Fibroblast of skin of left biceps (primary cell): ENCODE measurements around the gene PVALEF.

Experiments used
- DNase-seq, 2 experiments: peaks; one replicate each; pipeline ENCODE4 v3.0.0-alpha.2; 2013; ENCODE audit warnings: low read depth in 2 of 2

PVALEF gene

GRCh38 chr17:81165246-81166032 lies at the start of gene PVALEF:
TSS of gene PVALEF (plus strand) at chr17:81165507. CDS start at chr17:81181227, 15,720 bp downstream.
- DNase-seq, result no peak

DNA sequence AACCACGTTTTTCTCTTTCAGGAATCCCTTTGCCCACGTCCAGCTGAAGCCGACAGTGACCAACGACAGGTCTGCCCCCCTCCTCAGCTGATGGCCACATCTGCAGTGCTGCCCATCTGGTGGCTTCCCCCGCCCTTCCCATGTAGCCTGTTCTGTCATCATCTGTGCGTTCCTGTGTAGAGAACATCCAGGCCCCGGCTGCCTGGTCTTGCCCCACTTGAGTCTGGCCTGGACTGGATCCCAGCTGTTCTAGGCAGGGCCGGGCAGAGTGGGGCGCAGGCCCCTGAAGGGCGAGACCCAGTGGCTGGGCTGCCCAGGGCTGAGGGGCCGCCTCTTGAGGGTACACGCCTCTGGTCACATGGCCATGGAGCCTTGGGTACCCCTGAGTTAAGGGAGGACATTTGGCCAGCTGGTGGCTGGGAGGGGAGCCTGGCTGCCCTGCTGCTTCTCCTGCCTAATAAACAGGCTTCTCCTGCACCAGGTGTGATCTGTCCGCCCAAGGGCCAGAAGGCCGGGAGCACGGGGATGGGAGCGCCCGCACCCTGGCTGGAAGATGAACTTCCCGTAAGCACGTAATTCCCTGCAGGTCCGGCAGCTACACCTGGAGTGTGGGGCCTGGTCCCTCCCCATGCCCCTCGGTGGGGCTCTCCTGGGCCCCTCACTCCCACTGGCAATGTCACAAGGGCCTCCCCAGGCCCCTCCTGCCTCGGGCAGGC lies 49.4 kb upstream of the PVALEF start:
- no peak for DNase-seq

- DNase-seq, result no peak
Measured at GRCh38 chr17:81116704-81117103, 48.6 kb upstream of the PVALEF start.

GRCh38 chr17:81117672-81118198 lies 47.6 kb upstream of the PVALEF start:
- no peak for DNase-seq

DNA sequence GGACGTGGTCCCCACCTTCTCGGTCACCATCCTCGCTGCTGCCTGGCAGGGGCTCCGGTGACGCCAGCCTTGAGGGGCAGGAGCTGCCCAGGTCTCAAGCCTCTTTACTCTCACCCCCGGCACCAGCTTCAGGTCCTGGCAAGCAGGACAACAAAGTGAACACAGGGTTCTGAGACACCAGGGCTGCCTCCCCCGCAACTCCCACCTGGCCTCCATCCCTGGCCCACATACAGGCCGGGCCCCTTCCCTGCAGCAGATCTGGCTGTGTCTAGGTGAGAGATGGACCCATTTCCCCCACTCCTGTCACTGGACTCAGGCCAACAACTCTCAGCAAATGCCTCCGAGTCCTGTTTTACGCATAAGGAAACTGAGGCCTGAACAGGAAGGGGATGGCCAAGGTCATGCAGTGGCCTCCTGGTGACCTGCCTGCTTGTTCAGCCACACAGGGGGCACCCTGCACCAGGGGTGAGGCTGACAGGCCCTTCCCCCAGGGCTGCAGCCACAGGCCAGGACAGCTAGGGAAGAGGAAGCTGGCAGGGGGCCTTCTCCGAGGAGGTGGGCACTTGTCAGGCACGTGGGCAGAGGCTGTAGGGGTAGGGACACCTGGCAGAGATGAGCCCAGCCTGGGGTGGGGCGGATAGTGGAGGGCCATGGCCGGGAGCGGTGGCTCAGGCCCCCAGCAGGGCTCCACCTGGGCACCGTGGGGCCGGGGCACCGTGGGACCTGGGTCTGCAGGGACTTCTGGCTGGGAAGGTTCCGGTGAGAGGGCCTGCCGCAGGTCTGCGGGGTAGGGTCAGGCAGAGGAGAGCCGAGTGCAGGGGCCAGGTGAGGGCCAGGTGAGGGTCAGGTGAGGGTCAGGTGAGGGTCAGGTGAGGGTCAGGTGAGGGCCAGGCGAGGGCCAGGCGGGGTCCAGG lies 46.7 kb upstream of the PVALEF start:
- DNase-seq, result no peak

DNA sequence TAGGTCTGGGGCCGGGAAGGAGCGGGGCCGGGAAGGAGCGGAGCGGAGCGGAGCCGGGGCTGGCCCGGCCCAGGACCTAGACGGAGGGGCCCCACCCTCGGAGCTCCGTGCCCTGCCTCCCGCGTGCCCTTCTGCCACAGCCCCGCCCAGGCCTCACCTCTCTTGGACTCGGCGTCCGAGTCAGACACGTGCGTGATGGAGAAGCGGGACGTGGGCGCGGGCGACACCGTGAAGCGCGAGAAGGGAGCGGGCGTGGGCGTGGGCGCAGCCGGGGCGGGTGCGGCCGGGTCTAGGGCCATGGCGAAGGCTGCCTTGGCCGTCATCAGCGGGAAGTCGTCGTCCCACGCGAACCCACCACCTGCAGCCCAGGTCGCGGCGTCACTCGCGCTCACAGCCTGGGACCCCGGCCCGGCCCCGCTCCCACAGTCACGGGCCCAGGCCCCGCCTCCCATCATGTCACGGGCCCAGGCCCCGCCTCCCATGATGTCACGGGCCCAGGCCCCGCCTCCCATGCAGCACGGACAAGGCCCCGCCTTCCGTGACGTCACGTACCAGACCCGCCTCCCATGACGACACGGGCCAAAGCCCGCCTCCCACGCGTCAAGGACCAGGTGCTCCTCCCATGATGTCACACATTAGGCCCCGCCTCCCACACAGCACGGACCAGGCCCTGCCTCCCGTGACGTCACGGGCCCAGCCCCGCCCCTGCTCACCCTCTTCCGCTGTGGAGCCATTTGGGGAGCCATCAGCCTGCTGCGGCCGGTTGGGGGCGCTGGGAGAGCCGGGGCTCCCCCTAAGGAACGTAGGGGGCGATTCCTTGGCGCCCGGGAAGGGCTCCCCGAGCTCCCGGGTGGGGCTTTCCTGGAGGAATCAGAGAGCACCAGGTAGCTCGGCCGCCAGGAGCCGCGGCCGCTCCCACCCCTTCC lies 45.8 kb upstream of the PVALEF start:
- DNase-seq, result peak; percentile 64 to 67

- no peak for DNase-seq
Measured at GRCh38 chr17:81120149-81120484, 45.2 kb upstream of the PVALEF start.

DNA sequence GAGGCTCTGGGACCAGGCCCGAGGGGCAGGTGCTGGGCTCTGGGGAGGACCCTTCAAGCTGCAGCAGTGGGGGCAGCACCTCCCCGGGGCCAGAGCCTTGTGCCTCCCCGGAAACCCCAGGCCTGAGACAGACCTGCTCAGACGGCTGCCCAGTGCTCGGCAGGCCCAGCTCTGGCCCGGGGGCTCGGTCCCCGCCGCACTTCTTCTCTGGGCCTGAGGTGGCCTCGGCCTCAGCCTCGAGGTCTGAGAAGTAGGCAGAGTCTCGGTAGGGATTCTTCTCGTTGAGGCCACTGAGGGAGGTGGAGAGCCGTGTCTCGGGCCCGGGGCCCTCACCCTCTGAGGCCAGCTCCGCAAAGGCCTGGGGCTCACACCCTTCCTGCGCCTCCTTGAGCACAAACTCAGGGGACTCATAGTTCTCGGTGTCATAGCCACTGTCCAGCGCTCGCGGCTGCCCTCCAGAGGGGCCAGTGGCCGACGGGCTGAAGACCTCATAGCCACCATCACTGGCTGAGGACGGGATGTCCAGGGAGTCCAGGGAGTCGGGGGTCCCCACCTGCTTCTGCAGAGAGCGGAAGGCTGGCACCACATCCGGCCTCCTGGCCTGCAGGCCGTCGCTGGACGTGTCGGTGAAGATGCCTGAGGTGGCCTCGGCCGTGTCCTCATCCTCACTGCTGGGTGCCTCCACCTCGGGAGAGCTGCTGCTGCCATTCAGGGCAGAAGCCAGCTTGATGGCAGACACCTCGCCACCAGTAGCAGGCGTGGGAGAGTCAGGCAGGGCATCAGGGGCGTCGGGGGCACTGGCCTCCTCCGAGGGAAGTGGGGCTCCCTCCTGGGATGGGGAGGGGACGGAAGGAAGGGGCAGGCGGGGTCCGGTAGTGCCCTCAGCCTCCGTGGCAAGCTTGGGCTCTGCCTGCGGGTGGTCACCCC lies 44.3 kb upstream of the PVALEF start:
- no peak for DNase-seq

GRCh38 chr17:81121841-81122733 lies 43.2 kb upstream of the PVALEF start:
- DNase-seq, result no peak

GRCh38 chr17:81123052-81124048 lies 42.0 kb upstream of the PVALEF start:
- no peak for DNase-seq

DNA sequence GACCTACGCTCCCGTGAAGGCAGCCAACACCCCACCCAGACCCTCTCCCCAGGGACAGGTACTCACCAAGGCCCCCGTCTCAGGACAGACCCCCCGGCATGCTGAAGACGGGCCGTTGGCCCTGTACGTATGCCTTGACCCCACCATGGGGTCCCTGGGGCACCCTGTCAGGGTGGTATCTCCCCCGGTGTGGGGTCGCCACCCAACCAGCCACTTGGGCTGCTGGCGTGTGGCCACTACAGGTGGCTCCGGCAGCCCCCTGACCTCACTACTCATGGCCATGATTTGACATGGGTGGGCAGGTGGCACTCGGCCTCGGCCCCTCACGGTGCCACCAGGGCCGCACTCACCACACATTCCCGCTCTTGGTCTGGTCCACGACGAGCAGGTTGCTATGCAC lies 40.9 kb upstream of the PVALEF start:
- no peak for DNase-seq

DNA sequence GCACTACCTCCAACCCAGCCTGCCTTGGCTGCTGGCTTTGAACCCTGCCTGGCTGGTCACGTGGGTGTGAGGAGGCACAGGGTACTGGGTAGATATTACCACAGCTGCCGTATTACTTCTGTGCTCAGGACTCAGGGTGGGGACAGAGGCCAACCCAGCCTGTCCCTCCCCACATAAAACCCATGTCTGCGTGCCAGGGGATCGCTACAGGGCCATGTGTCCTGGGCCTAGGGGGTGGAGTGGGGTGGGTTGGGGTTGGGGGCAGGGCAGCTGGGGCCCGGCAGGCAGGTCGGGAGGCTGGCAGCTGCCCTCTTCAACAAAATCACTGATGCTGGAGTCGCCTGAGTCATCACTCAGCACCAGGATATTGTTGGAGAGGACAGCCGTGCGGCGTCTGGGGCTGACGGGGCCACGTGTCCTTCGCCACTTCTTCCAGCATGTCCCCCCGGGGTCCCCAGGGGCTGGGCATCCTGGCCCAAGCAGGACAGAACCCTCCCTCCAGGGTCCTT lies 39.7 kb upstream of the PVALEF start:
- no peak for DNase-seq

DNA sequence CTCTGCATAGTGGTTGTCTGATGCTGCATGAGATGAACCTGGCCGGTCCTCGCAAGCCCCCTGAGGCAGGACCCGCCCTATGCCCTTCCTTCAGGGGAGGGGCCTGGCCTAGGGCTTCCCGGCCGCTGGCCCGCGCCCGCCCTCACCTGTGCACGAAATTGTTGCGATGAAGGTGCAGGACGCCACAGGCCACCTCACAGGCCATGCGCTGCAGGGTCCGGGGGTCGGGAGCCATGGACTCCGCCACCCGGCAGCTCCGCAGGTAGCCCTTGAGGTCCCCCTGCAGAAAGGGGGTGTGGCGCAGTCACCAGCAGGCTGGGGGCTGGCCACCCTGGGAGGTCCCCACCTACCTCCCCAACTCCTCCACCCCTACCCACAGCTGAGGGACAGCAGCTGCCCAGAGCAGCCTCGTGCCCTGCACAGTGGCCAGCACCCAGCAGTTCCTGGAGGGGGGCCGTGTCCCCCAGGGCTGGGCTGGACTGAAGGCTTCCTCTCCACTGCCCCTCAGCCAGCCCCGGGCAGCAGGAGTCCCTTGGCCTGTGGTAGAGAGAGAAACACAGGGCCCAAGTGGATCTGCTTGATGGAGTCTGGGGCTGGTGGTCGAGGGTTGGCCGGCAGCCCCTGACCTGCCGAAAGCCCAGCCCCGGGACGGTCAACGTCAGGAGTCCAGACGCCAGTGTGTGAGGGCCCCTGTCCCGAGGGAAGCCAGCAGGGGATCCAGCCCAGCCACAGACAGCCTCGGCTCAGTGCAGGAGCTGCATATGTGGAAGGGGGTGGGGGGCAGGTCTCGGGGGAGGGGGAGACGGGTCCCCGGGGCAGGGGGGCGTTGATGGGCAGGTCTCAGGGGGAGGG lies 38.8 kb upstream of the PVALEF start:
- no peak for DNase-seq

GRCh38 chr17:81127133-81127455 lies 38.2 kb upstream of the PVALEF start:
- no peak for DNase-seq

- no peak for DNase-seq
Measured at GRCh38 chr17:81127526-81128177, 37.7 kb upstream of the PVALEF start.

GRCh38 chr17:81128338-81128737 lies 37.0 kb upstream of the PVALEF start:
- no peak for DNase-seq
